NCI-H2171 treated with DMSO at 0.1 percent for 48 hours (cell line): ENCODE data around the gene XPO6.
"Not testable (repeated sequence)": the region's sequence is repeated elsewhere in the genome, so short reads cannot be mapped to it uniquely, and the experiment has no call there.

Experiments
- DNase-seq: peaks from one replicate; lab custom pipeline; 2025; lab: John Stamatoyannopoulos, UW

Gene XPO6

DNA sequence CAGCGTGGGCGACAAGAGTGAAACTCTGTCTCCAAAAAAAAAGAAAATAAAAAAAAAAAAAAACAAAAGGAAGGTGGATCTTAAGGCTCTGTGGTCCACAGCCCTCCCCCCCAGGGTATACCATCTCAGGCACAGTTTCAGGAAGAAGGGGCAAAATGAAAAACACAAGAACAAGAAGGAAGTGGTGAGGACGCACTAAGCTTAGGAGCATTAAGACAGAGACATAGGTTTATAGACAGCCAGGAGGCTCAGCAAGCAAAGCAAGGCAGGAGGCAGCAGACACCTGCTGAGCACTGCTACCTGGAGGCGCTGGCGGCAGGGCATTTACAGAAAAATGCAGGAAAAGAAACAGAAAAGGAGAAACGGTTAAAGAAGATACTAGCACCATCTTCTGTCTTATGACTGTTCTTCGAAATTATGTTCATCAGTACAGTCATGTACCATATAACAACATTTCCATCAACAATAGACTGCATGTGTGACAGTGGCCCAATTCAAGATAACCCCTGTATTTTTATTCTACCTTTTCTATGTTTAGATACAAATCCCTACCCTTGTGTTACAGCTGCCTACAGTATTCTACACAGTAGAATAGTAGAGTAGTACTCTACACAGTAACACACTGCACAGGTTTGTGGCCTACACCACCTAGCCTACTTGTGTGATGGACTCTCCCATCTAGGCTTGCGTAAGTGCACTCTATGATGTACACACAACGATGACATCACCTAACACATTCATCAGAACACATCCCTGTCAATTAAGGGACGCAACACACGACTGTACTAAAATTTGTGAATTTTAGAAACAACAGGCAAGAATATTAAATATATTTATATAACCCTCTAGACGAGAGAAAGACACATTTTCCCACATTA lies 62.5 kb downstream of the XPO6 start:
- DNase-seq: no peak

DNA sequence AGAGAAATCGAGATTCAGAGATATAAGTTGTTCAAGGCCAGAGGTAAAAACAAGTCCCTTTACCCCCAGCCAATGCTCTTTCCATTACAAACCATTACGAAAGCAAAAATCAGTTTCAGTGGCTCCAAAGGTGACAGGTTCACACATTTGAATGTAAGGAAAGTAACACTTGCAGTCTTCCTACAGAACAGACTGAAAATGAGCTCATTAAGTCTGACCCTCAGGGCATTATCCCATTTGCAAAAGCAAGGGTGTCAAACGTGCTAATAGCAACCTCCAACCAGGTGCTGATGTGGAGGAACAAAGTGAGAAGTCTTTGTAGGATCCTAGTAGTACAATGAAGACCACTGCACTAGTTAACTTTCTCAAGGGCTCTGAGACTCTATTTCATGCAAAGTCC lies 65.2 kb downstream of the XPO6 start:
- DNase-seq: no peak

DNA sequence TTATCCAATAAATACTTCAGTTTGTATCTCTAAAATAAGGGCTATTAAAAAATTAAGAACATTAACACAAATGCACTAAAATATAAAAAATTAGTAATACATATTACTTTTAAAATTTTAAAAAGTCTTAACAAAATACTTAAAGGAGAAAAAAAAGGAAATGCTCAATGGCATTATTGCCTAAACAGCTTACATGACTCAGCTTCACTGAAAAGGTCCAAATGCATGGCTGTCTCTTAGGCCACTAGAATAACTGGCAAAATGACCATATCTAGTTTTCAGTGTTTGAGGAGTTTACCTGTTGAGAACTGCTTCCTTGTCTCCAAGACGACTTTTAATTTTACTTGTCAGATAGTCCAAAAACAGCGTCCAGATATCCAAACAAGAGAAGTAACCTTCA lies 66.0 kb downstream of the XPO6 start:
- DNase-seq: no peak

DNA sequence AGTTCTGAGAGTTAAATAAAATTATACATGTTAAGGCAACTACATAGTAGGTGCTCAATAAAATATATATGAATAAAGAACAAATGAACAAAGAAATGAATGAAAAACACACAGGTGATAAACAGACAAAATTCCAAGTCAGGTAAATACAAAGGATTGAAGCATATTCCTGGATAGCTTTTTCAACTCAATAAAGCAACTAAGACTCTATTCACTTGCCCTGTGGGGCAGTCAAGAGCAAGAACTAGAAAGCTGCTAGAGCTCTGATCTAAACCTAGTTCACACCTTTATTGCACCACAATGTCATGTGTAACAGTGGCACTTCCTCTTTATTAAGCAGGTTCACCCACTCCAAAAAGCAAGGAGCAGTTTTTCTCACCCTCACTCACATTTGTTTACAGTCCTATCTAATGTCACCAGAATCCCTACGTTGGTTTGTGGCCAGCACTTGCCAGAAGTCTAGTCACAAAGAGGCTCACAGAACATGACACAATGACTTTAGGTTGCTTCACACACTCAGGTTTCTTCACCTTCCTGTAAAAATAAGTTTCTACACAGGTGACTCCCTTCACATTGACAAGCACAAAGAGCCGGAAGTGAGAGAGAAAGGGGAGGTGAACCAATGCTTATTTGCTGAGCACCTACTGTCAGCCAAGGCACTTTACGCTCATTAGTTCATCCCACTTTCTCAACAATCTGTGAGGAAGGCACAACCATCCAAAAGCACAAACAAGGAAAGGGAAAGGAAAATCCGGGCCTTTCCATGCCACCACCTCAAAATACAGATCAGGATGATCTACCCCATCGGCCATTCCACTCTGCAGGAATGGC lies 70.8 kb downstream of the XPO6 start:
- DNase-seq: no peak

DNA sequence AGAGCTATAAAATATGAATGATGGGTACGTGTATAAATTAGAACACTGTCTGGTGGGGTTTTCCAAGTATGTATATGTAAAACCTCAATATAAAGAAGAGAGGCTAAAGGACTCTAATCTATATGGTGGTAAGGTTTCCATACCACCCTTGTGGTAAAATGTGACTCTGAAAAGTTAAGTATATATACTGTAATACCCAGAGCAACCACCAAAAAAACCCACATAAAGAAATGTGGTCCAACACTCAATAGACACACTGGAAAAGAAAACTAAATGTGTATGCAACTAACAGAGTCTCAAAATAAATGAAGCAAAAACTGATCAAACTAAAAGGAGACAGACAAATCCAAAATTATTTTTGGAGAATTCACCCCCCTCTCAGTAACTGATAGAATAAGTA lies 72.2 kb downstream of the XPO6 start:
- DNase-seq: no peak

DNA sequence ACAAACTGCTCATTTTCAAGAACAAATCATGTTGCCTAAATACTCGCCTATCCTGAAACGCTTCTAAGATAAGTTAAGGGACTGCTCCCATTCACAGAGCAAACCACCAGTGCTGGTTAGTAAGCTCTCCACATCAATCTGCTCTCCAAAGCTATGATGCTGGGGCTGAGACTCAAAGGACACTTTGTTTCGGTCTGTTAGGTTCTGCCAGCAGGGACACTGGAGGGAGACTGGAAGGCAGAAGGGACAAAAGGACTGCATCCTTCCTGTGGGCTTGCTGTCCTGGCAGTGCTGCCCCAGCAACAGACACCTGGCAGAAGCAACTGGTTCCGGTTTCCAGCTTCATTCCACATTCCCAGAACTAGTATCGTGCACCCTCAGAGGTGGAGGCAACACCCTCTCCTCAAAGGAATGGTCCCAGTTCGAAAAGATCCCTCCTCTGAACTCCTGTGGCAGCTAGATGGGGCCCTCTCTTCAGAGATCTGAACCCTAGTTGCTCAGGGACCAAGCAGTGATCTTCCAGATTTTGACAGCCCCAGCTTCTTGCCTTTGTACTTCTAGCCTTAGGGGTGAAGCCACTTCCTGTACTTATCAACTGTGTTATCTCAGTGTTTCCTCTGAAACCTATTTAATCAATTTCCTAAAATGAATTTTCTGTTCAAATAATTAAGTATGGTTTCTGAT lies 74.9 kb downstream of the XPO6 start:
- no peak for DNase-seq

DNA sequence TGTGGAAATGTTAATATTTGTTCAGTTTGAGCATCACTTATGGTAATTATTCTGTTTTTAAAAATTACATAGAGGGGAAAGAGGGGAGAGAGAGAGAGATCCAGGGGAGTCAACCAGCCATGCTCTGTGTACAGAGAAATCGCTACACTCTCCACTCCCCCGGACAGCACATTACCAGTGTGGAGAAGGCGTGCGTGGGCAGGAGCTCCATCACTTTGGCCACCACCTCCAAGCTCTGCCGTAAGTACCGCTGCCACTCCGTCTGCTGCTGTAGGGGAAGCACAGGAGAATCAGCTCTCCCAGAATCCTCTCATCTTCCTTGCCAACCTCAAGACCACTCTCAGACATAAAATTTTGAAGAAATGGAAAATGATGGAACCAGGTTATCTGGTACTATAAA lies 78.1 kb downstream of the XPO6 start:
- DNase-seq: no peak

DNA sequence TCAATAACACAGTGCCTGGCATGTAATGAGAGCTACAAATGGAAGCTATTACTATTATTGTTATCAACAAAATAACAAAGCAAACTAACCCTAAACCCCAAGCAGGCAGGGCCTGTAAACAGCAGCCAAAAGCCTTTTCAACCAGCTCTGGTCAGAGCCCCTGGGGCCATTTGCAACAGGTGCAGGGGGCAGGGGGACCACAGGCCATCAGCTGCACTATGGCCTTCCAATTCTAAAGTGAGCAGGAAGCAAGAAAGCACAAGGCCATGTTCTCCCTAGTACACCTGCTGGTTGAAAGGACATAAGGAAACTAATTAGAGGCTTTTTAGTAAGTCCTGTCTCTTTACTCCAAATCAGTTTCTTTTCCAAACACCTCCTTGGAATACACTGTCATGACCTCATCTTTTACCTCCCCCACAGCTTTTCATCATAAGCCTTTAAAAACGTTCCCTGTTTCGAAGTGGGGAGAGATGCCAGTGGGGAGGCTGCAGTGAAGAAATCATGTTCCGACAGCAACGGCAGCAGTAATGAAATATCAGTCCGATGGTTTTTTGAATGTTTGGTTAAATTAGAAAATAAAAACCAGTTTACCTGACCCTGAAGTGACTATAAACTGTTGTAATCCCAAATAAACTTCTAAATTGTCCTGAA lies 79.9 kb downstream of the XPO6 start:
- DNase-seq: no peak

DNA sequence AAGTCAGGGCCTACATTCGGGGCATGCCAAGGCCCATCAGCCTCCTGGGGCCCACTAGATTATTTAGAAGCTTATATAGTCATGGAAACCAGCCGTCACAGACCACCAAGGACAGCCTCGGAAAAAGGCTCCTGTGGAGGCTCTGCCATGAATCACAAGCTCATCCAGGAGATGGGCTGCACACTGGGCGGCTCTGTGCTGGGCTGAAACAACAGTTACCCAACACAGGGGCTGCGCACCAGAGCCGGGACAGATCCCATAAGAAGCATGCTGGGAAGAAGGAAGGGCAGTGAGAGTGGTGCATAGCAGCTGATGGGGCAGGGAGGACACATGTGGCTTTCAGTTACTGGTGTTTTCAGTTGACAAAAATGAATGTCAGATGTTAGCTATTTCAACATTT lies 80.6 kb downstream of the XPO6 start:
- no peak for DNase-seq

DNA sequence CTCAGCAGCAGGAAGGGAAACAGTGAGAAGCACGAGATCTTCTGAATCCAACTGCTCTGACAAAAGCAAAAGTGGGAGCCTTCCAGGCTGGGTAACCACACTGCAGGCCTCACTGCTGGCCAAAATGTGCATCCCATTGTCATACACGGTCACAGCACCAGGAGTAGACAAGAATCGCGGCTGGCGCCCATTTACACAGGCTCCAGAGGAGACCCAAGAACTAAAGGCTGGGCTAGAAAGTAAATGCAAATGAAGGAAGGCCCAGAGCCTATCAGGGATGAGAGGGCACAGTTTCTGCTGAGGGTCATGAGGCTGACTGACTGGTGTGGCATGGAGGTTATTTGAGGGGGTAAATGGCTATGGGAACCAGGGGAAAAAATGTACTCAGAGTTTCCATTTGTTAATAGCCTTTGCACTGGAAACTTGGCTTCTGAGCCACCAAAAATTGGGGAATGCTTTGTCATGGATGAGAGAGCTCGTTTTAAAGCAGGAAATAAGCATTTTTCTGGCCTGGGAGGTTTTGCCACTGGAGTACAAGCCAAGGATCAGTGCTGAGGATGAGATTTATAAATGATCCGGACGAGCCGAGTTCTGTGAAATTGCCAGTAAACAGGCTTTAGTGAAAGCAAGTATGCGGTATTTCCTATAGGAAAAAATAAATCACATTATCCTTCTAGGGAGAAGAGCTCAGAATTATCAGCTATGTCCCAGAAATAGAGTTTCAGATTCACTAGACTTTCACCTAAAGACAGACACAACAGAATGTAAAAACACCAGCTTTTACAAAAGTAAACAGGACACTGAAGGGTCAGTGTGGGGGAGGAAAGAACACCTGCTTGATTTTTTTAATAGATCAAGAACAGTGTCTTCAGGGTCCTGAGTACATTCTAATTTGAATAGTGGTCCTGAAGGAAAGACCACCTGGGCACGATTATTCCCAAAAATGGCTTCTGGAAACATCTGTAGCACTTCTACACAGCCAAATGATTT lies 81.4 kb downstream of the XPO6 start:
- no peak for DNase-seq

DNA sequence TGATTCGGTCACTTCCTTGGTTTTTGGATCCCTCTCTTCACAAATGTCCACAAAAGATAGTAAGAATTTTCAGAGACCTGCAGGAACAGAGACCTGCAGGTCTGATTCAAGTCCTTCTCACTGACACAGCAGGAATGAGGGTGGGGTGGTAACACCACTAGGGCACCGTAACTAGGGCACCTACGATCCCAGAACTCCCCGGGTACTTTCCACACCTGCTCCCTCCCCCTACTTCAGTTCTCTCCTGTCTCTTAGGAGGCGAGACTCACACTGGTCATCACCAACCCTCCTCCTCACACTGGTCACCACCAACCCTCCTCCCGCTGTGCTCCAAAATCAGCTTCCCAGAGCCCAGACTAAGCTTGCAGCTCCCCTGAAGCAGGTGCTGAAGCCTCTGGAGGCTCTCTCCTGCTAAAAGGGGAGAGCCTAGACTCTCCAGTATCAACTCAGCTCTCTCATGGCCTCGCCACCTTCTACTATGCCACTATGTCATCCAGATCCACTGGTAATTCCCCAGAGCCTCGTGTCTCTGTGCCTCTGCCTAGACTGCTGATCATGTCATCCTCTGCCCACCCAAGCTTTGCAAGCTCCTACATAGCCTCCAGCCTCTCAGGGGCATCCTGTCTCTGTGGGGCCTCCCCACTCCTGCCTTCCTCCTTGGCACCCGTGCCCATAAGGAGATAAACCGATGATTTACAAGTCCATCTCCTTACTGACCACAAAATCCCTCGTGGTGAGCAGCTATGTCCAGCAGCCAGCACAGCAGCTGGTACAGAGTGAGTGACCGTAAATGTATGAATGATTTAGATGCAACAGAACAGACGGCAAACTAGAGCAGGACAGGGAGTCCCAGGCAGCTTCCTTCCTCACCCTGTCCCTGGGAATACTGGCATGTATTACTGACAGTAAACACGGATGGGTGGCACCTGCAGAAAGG lies 84.8 kb downstream of the XPO6 start:
- no peak for DNase-seq

DNA sequence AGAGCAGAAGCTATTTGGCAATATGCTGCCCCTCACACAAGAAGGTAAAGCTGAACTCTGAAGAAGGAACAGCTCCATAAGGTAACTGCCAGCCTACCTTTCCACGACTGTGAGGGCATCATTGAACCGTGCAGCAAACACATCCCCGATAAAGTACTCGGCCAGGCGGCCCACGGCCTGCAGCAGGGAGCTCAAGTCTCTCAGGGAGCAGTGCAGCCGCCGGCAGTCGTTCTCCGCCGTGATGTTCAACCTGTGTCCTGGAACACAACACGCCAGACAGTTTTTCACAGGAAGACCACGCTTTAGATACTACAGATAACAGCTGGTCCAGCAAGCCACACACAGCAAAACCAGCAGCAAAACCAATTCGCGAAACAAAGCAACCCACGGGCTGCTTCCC lies 86.2 kb downstream of the XPO6 start:
- no peak for DNase-seq

DNA sequence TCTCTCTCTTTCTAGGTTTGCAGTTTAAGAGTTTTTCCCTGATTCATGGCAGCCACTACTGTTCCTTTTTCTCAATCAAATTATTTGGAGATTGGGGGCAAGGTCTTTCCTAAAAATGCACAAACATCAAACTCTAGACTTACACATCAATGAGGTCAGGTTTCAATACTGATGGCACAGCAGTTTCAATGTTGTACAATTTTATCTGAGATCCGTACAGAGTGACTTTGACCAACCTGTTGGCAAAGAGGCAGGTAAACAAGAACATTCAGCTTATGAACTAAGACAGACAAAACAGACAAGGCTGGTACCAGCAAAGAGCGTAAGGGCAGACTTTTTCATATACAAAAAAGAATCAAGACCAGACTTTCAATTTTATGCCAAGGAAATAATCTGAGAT lies 90.2 kb downstream of the XPO6 start:
- no peak for DNase-seq

DNA sequence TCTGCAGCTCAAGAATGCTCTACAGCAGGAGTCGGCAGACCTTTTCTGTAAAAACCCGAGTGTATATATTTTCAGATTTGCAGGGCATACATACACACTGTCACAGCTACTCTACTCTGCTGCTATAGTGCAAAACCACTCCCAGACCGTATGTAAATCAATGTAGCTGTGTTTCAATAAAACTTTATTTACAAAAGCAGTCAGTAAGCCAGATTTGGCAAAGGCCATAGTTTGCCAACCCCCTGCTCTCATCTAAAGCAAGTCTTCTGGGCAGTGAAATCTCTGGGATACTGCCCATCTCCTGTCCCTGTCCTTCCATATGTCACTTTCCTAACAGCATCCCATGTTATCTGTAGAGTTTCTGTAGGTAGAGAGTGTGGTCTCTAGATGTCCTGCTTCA lies 91.0 kb downstream of the XPO6 start:
- DNase-seq: no peak

DNA sequence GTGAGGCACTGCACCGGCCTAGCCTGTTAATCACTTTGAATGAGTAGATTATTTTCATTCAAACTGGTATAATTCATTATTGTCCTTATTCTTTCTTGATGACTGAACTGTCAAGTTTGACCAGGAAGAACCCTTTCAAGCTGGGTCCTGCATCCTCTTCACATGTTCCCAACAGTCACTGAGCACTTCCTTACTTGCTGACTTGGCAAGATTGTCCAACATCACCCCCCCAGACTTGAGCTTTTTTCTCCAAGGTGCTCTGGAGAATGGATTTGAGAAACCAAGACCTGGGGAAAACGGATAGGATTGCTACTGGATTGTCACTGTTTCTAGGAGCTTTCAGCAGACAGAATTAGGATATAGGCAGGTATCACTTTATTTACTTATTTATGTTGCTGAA lies 93.1 kb downstream of the XPO6 start:
- no peak for DNase-seq

DNA sequence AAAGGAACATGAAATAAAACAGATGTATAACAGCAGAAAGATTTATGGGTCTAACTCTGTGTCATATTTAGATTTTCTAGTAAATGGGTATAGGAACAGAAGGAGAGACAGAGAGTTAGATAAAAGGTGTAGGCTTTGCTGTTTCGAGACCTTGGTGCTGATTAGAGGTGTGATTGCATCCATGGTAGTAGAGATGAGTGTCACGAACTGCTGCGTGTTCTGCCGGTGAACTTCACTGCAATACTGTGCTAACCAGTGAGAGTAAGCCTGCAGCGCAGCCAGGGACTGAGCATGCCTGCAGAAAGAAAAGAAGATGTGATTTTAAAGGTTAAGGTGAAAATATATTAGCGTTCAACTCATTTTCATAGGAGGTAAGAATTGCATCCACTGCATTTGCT lies 94.6 kb downstream of the XPO6 start:
- no peak for DNase-seq

DNA sequence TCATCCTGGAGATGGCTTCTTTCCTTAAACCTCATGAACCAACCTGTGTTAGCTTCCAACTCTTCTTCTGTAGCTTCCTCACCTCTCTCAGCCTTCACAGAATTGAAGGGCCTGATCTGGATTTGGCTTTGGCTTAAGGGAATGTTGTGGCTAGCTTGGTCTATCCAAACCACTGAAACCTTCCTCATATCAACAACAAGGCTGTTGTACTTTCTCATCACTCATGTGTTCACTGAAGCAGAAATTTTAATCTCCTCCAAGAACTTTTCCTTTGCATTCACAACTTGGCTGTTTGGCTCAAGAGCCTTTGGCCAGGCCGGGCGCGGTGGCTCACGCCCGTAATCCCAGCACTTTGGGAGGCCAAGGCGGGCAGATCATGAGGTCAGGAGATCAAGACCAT lies 95.9 kb downstream of the XPO6 start:
- not testable (repeated sequence) for DNase-seq

DNA sequence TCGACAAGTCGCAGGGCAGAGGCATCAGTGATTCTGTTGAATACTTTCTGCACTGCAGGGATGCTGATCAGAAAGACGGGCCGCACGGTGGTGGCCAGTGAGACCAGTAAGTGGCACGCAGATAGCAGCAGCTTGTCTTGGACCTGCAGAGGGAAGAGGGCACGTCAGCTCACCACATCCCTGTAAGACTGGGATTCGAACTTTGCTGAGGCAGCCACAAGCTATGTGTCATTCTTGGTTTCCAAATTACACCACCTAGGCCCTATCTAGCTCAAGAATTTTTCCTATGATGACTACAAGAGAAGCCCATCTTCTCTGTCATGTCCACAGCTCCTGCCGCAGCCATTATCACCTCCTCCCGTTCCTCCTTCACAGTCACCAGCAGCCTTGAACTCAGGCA lies 98.9 kb downstream of the XPO6 start:
- no peak for DNase-seq

DNA sequence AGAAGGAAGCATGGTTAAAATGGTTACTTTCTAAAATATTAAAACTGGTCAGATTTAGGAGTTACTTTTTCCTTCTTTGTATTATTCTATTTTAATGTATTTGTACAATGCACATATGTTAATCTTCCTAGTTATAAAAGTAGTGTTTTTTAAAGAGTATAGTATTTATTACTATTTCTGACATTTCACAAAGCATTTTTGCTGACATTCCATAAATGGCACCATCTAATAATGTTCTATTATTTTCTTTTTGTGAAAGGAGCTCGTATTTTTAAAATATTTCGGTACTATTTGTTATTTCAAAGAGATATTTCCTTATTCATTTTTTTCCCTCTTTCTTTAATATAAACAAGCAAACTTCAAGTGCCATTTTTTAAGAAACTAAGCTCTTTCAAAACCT lies 100.8 kb downstream of the XPO6 start:
- no peak for DNase-seq

DNA sequence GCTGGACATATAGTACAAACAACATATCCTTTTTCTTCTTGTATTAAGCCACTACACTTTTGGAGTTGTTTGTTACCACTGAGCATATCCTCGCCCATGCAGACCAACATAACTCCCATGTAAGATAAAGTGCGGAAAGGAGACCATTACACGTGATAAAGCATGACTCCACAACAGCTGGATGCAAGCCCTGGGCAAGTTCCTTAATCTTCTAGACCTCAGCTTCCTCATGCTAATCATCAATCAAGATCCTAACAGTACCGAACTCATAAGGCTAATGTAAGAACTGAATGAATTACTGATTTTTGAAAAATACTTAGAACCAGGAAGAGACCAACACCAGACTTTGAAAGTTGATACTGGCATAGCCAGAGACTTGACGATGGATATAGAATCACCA lies 101.3 kb downstream of the XPO6 start:
- DNase-seq: no peak
